C4-2B (cell line): ENCODE results near the gene BRINP2.

Experiments used
- CTCF ChIP-seq: fragments of 450-650 bp; conservative IDR thresholded peaks from 2 replicates; pipeline ENCODE4 v1.5.1; 2017; ENCODE audit warnings: mild to moderate bottlenecking
- ZFX ChIP-seq: fragments of 450-650 bp; IDR thresholded peaks from 2 replicates; pipeline ENCODE4 v1.6.1; 2017

DNA sequence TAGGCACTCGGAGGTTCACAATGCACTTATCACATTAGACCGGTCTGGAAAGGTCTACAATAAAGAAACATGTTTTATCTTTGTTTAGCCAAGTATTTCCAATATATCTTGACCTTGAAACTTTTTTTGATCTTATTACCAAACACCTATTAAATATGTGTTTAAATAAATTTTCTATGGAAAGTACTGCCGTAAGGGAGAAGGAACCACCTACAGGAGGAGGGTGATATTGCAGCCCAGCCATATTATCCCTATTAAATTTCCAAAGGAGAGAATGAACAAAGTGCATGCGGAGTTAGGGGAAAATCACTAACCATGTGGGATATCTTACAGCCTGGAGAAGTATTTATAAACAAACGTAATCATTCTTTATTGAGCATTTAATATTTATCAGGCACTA lies 14.5 kb downstream of the BRINP2 start:
- TF ChIP-seq CTCF, result peak; percentile 87
- no peak for TF ChIP-seq ZFX
